ENCODE data around the gene KLF13. TPM values are rescaled to one million over a fixed set of nuclear protein-coding genes. Genes with fewer than 3 reads are reported as not detected.

The KLF13 gene
- total RNA-seq, 1 donor from 2014 or later: 30.9 TPM

GRCh38 chr15:31345606-31346366, 19.2 kb downstream of the KLF13 start:
- Histone ChIP-seq H3K36me3 (peaks cover 0 to 7% of the 10 kb centered on the region in 2 donors), H3K27ac (peak overlapping the region; percentile 10), H3K9me3 (no peaks in the 10 kb centered on the region), H3K4me1 (peaks cover 99% of the 10 kb centered on the region), H3K4me3 (no peak overlapping the region), H3K27me3 (no peaks in the 10 kb centered on the region)
- DNase-seq (ENCODE audit: extremely low spot score in 2 of 2): no peak
- TF ChIP-seq POLR2A (IDR thresholded peaks at IDR 0.05): no peak
- intact Hi-C loops (cut with DNase I): no loop called here

GRCh38 chr15:31346367-31347066, 19.9 kb downstream of the KLF13 start:
- DNase-seq (ENCODE audit: extremely low spot score in 2 of 2): no peak
- Histone ChIP-seq H3K4me1 (peaks cover 99% of the 10 kb centered on the region), H3K27ac (peak overlapping the region; percentile 10), H3K9me3 (no peaks in the 10 kb centered on the region), H3K27me3 (no peaks in the 10 kb centered on the region), H3K36me3 (peaks cover 0 to 7% of the 10 kb centered on the region in 2 donors), H3K4me3 (no peak overlapping the region)
- TF ChIP-seq CTCF (IDR thresholded peaks at IDR 0.05) (no peak), POLR2AphosphoS5 (IDR thresholded peaks at IDR 0.05; ENCODE audit: insufficient read depth in 1 of 2, low read depth in 1 of 2) (no peak), POLR2A (IDR thresholded peaks at IDR 0.05) (no peak)
- intact Hi-C loops (cut with DNase I): no loop called here

- Histone ChIP-seq H3K36me3 (peaks cover 0 to 7% of the 10 kb centered on the region in 2 donors), H3K9me3 (no peaks in the 10 kb centered on the region), H3K4me3 (no peak overlapping the region), H3K4me1 (peaks cover 98% of the 10 kb centered on the region), H3K27me3 (no peaks in the 10 kb centered on the region), H3K27ac (peak overlapping the region; percentile 10)
- intact Hi-C loops (cut with DNase I): no loop called here
- DNase-seq (ENCODE audit: extremely low spot score in 2 of 2): no peak
- TF ChIP-seq CTCF (IDR thresholded peaks at IDR 0.05) (no peak), POLR2AphosphoS5 (IDR thresholded peaks at IDR 0.05; ENCODE audit: insufficient read depth in 1 of 2, low read depth in 1 of 2) (no peak), POLR2A (IDR thresholded peaks at IDR 0.05) (no peak)
Observed at GRCh38 chr15:31347067-31347975, 20.7 kb downstream of the KLF13 start.

GRCh38 chr15:31347981-31348803, 21.6 kb downstream of the KLF13 start:
- Histone ChIP-seq H3K36me3 (peaks cover 0 to 7% of the 10 kb centered on the region in 2 donors), H3K4me1 (peaks cover 98% of the 10 kb centered on the region), H3K27ac (no peak overlapping the region), H3K9me3 (no peaks in the 10 kb centered on the region), H3K4me3 (no peak overlapping the region), H3K27me3 (no peaks in the 10 kb centered on the region)
- no peak for DNase-seq (ENCODE audit: extremely low spot score in 2 of 2)
- no peak for TF ChIP-seq POLR2A (IDR thresholded peaks at IDR 0.05)
- TF ChIP-seq CTCF (IDR thresholded peaks at IDR 0.05): no peak
- TF ChIP-seq POLR2AphosphoS5 (IDR thresholded peaks at IDR 0.05; ENCODE audit: insufficient read depth in 1 of 2, low read depth in 1 of 2): no peak
- intact Hi-C loops (cut with DNase I): no loop called here

Measured in vagina (tissue), 2 donors.